H1 (cell line): ENCODE results near the gene EIF2S1.

ENCODE experiments used
- BRCA1 ChIP-seq: IDR thresholded peaks from 2 replicates; pipeline ENCODE4 v1.6.1; 2012; ENCODE audit warnings: low read depth, low read length, improper control_type of control experiment
- CBX8 ChIP-seq: fragments of 300-800, 300-1000 bp; sonication (generic); IDR thresholded peaks from 2 replicates; pipeline ENCODE4 v1.7.1; 2016; ENCODE audit warnings: low read depth, low read length, borderline replicate concordance
- EZH2 ChIP-seq: fragments of 200-600 bp; sonication (generic); IDR thresholded peaks from 2 replicates; pipeline ENCODE4 v1.7.1; 2012; ENCODE audit warnings: low read depth, mild to moderate bottlenecking, moderate library complexity, low read length, inconsistent platforms; ENCODE audit not compliant: severe bottlenecking
- JUN ChIP-seq: IDR thresholded peaks from 2 replicates; pipeline ENCODE4 v1.6.1; 2011; ENCODE audit warnings: low read depth, mild to moderate bottlenecking, improper control_type of control experiment, low read length
- NANOG ChIP-seq: IDR thresholded peaks from 2 replicates; pipeline ENCODE4 v1.6.1; 2011; ENCODE audit warnings: low read length, low read depth, mild to moderate bottlenecking, inconsistent platforms; ENCODE audit not compliant: insufficient read depth, poor library complexity, severe bottlenecking
- POLR2A ChIP-seq, 2 experiments: IDR thresholded peaks; 1 replicate in 1 of 2; 2 replicates in 1 of 2; pipeline ENCODE4 v1.6.1; 2011; ENCODE audit warnings: low read depth in 2 of 2, low read length in 2 of 2, mild to moderate bottlenecking in 2 of 2; ENCODE audit errors: control extremely low read depth in 1 of 2
- RAD21 ChIP-seq, 2 experiments: IDR thresholded peaks in 1 of 2; conservative IDR thresholded peaks in 1 of 2; 2 replicates each; pipeline ENCODE4 v1.6.1; 2011; ENCODE audit warnings: low read depth in 2 of 2, low read length in 2 of 2, improper control_type of control experiment in 1 of 2, inconsistent platforms in 1 of 2, mild to moderate bottlenecking in 1 of 2, moderate library complexity in 1 of 2
- TF ChIP-seq, protein P1 (sequence below), 3 experiments: IDR thresholded peaks; 1 replicate in 2 of 3; 2 replicates in 1 of 3; pipeline versions ENCODE4 v1.5.1 to v1.6.1; 2011; ENCODE audit warnings: low read length in 3 of 3, mild to moderate bottlenecking in 3 of 3, inconsistent platforms in 2 of 3, low read depth in 1 of 3, moderate library complexity in 1 of 3; ENCODE audit not compliant: insufficient read depth in 1 of 3; ENCODE audit errors: control extremely low read depth in 1 of 3

DNA sequence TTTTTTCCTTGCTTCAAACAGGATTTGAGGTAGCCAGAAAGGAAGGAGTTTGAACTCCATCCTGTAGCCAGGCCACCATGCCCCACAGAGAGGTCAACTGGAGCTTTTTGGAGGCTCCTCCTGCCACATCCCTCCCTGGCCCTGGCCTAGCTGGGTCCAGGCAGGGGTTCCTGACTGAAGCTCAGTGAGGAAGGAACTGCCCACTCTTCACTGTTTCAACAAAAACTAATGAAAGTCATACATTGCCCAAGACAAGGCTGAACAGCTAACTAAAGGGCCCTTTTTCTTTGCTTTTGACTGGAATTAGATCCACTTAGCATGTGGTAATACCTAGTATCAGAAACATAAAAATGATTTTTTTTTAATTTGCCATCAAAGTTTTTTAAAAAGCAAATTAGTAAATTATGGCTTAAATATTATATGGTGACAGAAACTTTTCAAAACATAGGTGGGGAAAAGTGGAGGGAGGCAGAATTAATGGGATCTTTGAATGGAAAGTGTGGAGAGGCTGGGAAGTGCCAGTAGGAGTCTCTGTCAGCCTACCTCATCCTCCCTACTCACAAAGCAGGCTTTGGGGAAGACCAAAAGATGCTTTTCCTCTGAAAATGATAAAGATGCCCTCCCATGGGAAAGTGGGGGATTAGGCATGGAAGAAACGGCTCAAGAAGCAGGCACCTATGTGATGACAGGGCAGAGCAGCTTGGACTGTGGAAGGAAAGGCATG is 29.8 kb downstream of the EIF2S1 start:
- TF ChIP-seq NANOG = no peak
- TF ChIP-seq, protein P1, sequence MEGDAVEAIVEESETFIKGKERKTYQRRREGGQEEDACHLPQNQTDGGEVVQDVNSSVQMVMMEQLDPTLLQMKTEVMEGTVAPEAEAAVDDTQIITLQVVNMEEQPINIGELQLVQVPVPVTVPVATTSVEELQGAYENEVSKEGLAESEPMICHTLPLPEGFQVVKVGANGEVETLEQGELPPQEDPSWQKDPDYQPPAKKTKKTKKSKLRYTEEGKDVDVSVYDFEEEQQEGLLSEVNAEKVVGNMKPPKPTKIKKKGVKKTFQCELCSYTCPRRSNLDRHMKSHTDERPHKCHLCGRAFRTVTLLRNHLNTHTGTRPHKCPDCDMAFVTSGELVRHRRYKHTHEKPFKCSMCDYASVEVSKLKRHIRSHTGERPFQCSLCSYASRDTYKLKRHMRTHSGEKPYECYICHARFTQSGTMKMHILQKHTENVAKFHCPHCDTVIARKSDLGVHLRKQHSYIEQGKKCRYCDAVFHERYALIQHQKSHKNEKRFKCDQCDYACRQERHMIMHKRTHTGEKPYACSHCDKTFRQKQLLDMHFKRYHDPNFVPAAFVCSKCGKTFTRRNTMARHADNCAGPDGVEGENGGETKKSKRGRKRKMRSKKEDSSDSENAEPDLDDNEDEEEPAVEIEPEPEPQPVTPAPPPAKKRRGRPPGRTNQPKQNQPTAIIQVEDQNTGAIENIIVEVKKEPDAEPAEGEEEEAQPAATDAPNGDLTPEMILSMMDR (IDR thresholded peaks at IDR 0.05; ENCODE audit: control extremely low read depth in 1 of 3, insufficient read depth in 1 of 3, low read depth in 1 of 3, low read length in 3 of 3) = peak in 1 of 3 experiments; percentile 18; a peak in 1 of 4 replicates
- no peak for TF ChIP-seq JUN
- peak; percentile 26 to 53; a peak in 3 of 4 replicates for TF ChIP-seq RAD21 (IDR thresholded peaks at IDR 0.05 in 1 of 2, conservative IDR thresholded peaks at IDR 0.05 in 1 of 2; ENCODE audit: low read depth in 2 of 2, low read length in 2 of 2)
- TF ChIP-seq CBX8 = no peak
- TF ChIP-seq EZH2 = no peak
- TF ChIP-seq BRCA1 = no peak
- TF ChIP-seq POLR2A (IDR thresholded peaks at IDR 0.05; ENCODE audit: control extremely low read depth in 1 of 2, low read depth in 2 of 2, low read length in 2 of 2) = no peak
